ENCODE data around the gene COBL. TPM values are rescaled to one million over a fixed set of nuclear protein-coding genes. Genes with fewer than 3 reads are reported as not detected.

The COBL gene
- total RNA-seq, 2 experiments from 2014 or later = not detected

- H3K9me3 Mint-ChIP-seq = peaks cover 8% of the 10 kb centered on the region
- CTCF ChIA-PET = interaction anchor here (0.7 to 1.3 kb wide), 4 partner anchors 14 to 76 kb away, joined by 3 to 4 read pairs (median 3); no protein-coding TSS in a partner anchor
- no peaks in the 10 kb centered on the region for H3K36me3 Mint-ChIP-seq (ENCODE audit: low read depth)
- H3K4me1 Mint-ChIP-seq (ENCODE audit: low read depth) = no peaks in the 10 kb centered on the region
- no peak overlapping the region for H3K27ac Mint-ChIP-seq
- DNase-seq = no peak
- H3K27me3 Mint-ChIP-seq (ENCODE audit: low read depth) = peaks cover 4% of the 10 kb centered on the region
- no peak overlapping the region for H3K4me3 Mint-ChIP-seq
- intact Hi-C loops (cut with micrococcal nuclease) = no loop called here
Measured at GRCh38 chr7:51146816-51147586, 169.6 kb downstream of the COBL start.

GRCh38 chr7:51144178-51144577 is 172.4 kb downstream of the COBL start:
- DNase-seq = no peak
- H3K4me3 Mint-ChIP-seq = no peak overlapping the region
- H3K27ac Mint-ChIP-seq = no peak overlapping the region
- H3K27me3 Mint-ChIP-seq (ENCODE audit: low read depth) = no peaks in the 10 kb centered on the region
- intact Hi-C loops (cut with micrococcal nuclease) = no loop called here
- peaks cover 14% of the 10 kb centered on the region for H3K4me1 Mint-ChIP-seq (ENCODE audit: low read depth)
- CTCF ChIA-PET = interaction anchor here (0.7 to 0.8 kb wide), 2 partner anchors 16 to 19 kb away, joined by 3 read pairs; no protein-coding TSS in a partner anchor
- peaks cover 8% of the 10 kb centered on the region for H3K9me3 Mint-ChIP-seq
- no peaks in the 10 kb centered on the region for H3K36me3 Mint-ChIP-seq (ENCODE audit: low read depth)

- DNase-seq = no peak
- Mint-ChIP-seq H3K4me1 (ENCODE audit: low read depth) (peaks cover 14% of the 10 kb centered on the region), H3K27ac (no peak overlapping the region), H3K27me3 (ENCODE audit: low read depth) (no peaks in the 10 kb centered on the region), H3K36me3 (ENCODE audit: low read depth) (no peaks in the 10 kb centered on the region), H3K4me3 (no peak overlapping the region), H3K9me3 (peaks cover 5% of the 10 kb centered on the region)
- CTCF ChIA-PET = interaction anchor here (0.6 to 4.0 kb wide), 6 partner anchors 15 to 1000 kb away, joined by 3 to 37 read pairs (median 4); no protein-coding TSS in a partner anchor
- intact Hi-C loops (cut with micrococcal nuclease) = no loop called here
Measured at GRCh38 chr7:51142741-51143385, 173.7 kb downstream of the COBL start.

- peaks cover under 1% of the 10 kb centered on the region for H3K9me3 Mint-ChIP-seq
- H3K4me1 Mint-ChIP-seq (ENCODE audit: low read depth) = peaks cover 14% of the 10 kb centered on the region
- no peak overlapping the region for H3K27ac Mint-ChIP-seq
- no peak overlapping the region for H3K4me3 Mint-ChIP-seq
- no peaks in the 10 kb centered on the region for H3K27me3 Mint-ChIP-seq (ENCODE audit: low read depth)
- no peaks in the 10 kb centered on the region for H3K36me3 Mint-ChIP-seq (ENCODE audit: low read depth)
- peak; percentile 31 for DNase-seq
- intact Hi-C loops (cut with micrococcal nuclease) = loop anchor here (1.0 kb wide), 3 partner anchors 18 to 1049 kb away; no protein-coding TSS in a partner anchor
- CTCF ChIA-PET = interaction anchor here (0.6 to 4.0 kb wide), 64 partner anchors 8 to 1564 kb away, joined by 3 to 37 read pairs (median 5); no protein-coding TSS in a partner anchor
Measured at GRCh38 chr7:51141451-51142003, 175.1 kb downstream of the COBL start.

GRCh38 chr7:51140199-51141164 is 176.1 kb downstream of the COBL start:
- no peak for DNase-seq
- Mint-ChIP-seq H3K27ac (no peak overlapping the region), H3K27me3 (ENCODE audit: low read depth) (no peaks in the 10 kb centered on the region), H3K4me3 (no peak overlapping the region), H3K9me3 (no peaks in the 10 kb centered on the region), H3K36me3 (ENCODE audit: low read depth) (no peaks in the 10 kb centered on the region), H3K4me1 (ENCODE audit: low read depth) (peaks cover 14% of the 10 kb centered on the region)
- intact Hi-C loops (cut with micrococcal nuclease) = loop anchor here (1.0 kb wide), 3 partner anchors 17 to 1048 kb away; no protein-coding TSS in a partner anchor
- CTCF ChIA-PET = interaction anchor here (0.6 to 4.0 kb wide), 59 partner anchors 7 to 1563 kb away, joined by 3 to 37 read pairs (median 5); no protein-coding TSS in a partner anchor

- intact Hi-C loops (cut with micrococcal nuclease) = loop anchor here (5.0 to 10.0 kb wide), 3 partner anchors 445 to 527 kb away; no protein-coding TSS in a partner anchor
- Mint-ChIP-seq H3K4me3 (no peak overlapping the region), H3K27me3 (ENCODE audit: low read depth) (no peaks in the 10 kb centered on the region), H3K4me1 (ENCODE audit: low read depth) (peaks cover 14% of the 10 kb centered on the region), H3K36me3 (ENCODE audit: low read depth) (no peaks in the 10 kb centered on the region), H3K9me3 (no peaks in the 10 kb centered on the region), H3K27ac (no peak overlapping the region)
- no peak for DNase-seq
- CTCF ChIA-PET = interaction anchor here (0.6 to 4.0 kb wide), 6 partner anchors 12 to 672 kb away, joined by 3 to 37 read pairs (median 11); no protein-coding TSS in a partner anchor
Measured at GRCh38 chr7:51139796-51140195, 176.8 kb downstream of the COBL start.

- Mint-ChIP-seq H3K27me3 (ENCODE audit: low read depth) (no peaks in the 10 kb centered on the region), H3K36me3 (ENCODE audit: low read depth) (no peaks in the 10 kb centered on the region), H3K27ac (no peak overlapping the region), H3K4me1 (ENCODE audit: low read depth) (peaks cover 14% of the 10 kb centered on the region), H3K4me3 (no peak overlapping the region), H3K9me3 (no peaks in the 10 kb centered on the region)
- DNase-seq = no peak
- CTCF ChIA-PET = no interaction called here
- intact Hi-C loops (cut with micrococcal nuclease) = loop anchor here (5.0 to 10.0 kb wide), 3 partner anchors 444 to 526 kb away; no protein-coding TSS in a partner anchor
Measured at GRCh38 chr7:51138123-51139085, 178.2 kb downstream of the COBL start.

GRCh38 chr7:51135576-51135975 is 181.0 kb downstream of the COBL start:
- CTCF ChIA-PET = no interaction called here
- H3K36me3 Mint-ChIP-seq (ENCODE audit: low read depth) = no peaks in the 10 kb centered on the region
- no peak overlapping the region for H3K27ac Mint-ChIP-seq
- no peaks in the 10 kb centered on the region for H3K9me3 Mint-ChIP-seq
- no peak for DNase-seq
- H3K4me3 Mint-ChIP-seq = no peak overlapping the region
- no peaks in the 10 kb centered on the region for H3K27me3 Mint-ChIP-seq (ENCODE audit: low read depth)
- intact Hi-C loops (cut with micrococcal nuclease) = loop anchor here (5.0 to 10.0 kb wide), 3 partner anchors 441 to 523 kb away; no protein-coding TSS in a partner anchor
- peaks cover 11% of the 10 kb centered on the region for H3K4me1 Mint-ChIP-seq (ENCODE audit: low read depth)

GRCh38 chr7:51134013-51134441 is 182.6 kb downstream of the COBL start:
- no peaks in the 10 kb centered on the region for H3K27me3 Mint-ChIP-seq (ENCODE audit: low read depth)

GRCh38 chr7:51132661-51133060 is 183.9 kb downstream of the COBL start:
- H3K27me3 Mint-ChIP-seq (ENCODE audit: low read depth) = no peaks in the 10 kb centered on the region
- no peak overlapping the region for H3K27ac Mint-ChIP-seq
- H3K36me3 Mint-ChIP-seq (ENCODE audit: low read depth) = no peaks in the 10 kb centered on the region
- CTCF ChIA-PET = interaction anchor here (1.4 kb wide), 1 partner anchor 8 kb away, joined by 5 read pairs; no protein-coding TSS in a partner anchor
- intact Hi-C loops (cut with micrococcal nuclease) = loop anchor here (10.0 kb wide), 1 partner anchor 438 kb away; no protein-coding TSS in a partner anchor
- DNase-seq = no peak
- H3K4me1 Mint-ChIP-seq (ENCODE audit: low read depth) = no peaks in the 10 kb centered on the region
- no peaks in the 10 kb centered on the region for H3K9me3 Mint-ChIP-seq
- no peak overlapping the region for H3K4me3 Mint-ChIP-seq

More at GRCh38 chr7:51134013-51134441, 182.6 kb downstream of the COBL start:
- Mint-ChIP-seq H3K9me3 (no peaks in the 10 kb centered on the region), H3K4me1 (ENCODE audit: low read depth) (no peaks in the 10 kb centered on the region), H3K27ac (no peak overlapping the region), H3K36me3 (ENCODE audit: low read depth) (no peaks in the 10 kb centered on the region), H3K4me3 (no peak overlapping the region)
- DNase-seq = no peak
- intact Hi-C loops (cut with micrococcal nuclease) = loop anchor here (10.0 kb wide), 1 partner anchor 439 kb away; no protein-coding TSS in a partner anchor
- CTCF ChIA-PET = interaction anchor here (0.6 kb wide), 2 partner anchors 7 to 81 kb away, joined by 3 read pairs; no protein-coding TSS in a partner anchor
